H9 (cell line): ENCODE data around the gene RANBP3. TPM values are rescaled to one million over a fixed set of nuclear protein-coding genes. Genes with fewer than 3 reads are reported as not detected.

Source experiments
- DNase-seq: peaks from one replicate; pipeline ENCODE4 v3.0.0-alpha.2; 2017
- H2AFZ ChIP-seq: one replicate; pipeline ENCODE4 v1.6.1; 2013; ENCODE audit warnings: mild to moderate bottlenecking, low read length, control low read depth, moderate library complexity
- H2AK5ac ChIP-seq: 2 replicates; pipeline ENCODE4 v1.6.1; 2013; ENCODE audit warnings: low read length, control low read depth, mixed read lengths; ENCODE audit not compliant: insufficient read length
- H2BK120ac ChIP-seq: one replicate; pipeline ENCODE4 v1.6.1; 2013; ENCODE audit warnings: low read depth, mild to moderate bottlenecking, low read length, control low read depth, inconsistent platforms; ENCODE audit not compliant: poor library complexity, severe bottlenecking
- H2BK12ac ChIP-seq: 2 replicates; pipeline ENCODE4 v1.6.1; 2013; ENCODE audit warnings: low read length, control low read depth, mixed read lengths, low read depth; ENCODE audit not compliant: insufficient read length
- H2BK15ac ChIP-seq: 2 replicates; pipeline ENCODE4 v1.6.1; 2013; ENCODE audit warnings: low read depth, low read length, control low read depth
- H2BK20ac ChIP-seq: one replicate; pipeline ENCODE4 v1.6.1; 2013; ENCODE audit warnings: low read depth, mild to moderate bottlenecking, low read length, control low read depth, inconsistent platforms; ENCODE audit not compliant: poor library complexity, severe bottlenecking
- H2BK5ac ChIP-seq: 2 replicates; pipeline ENCODE4 v1.6.1; 2013; ENCODE audit warnings: low read length, control low read depth, mixed read lengths; ENCODE audit not compliant: insufficient read length
- H3K14ac ChIP-seq: 2 replicates; pipeline ENCODE4 v1.6.1; 2013; ENCODE audit warnings: low read length, control low read depth; ENCODE audit not compliant: insufficient read depth
- H3K18ac ChIP-seq: 2 replicates; pipeline ENCODE4 v1.6.1; 2013; ENCODE audit warnings: low read depth, mild to moderate bottlenecking, mixed read lengths, low read length, control low read depth; ENCODE audit not compliant: insufficient read length
- H3K23ac ChIP-seq: 2 replicates; pipeline ENCODE4 v1.6.1; 2013; ENCODE audit warnings: low read length, control low read depth, mixed read lengths, low read depth; ENCODE audit not compliant: insufficient read length
- H3K23me2 ChIP-seq: 2 replicates; pipeline ENCODE4 v1.6.1; 2013; ENCODE audit warnings: low read depth, mild to moderate bottlenecking, mixed read lengths, low read length, control low read depth; ENCODE audit not compliant: insufficient read length, poor library complexity, severe bottlenecking
- H3K27ac ChIP-seq: 2 replicates; pipeline ENCODE4 v1.5.1; 2013; ENCODE audit warnings: low read length, control low read depth, mixed read lengths, low read depth; ENCODE audit not compliant: insufficient read length
- H3K27me3 ChIP-seq: 2 replicates; pipeline ENCODE4 v1.6.1; 2013; ENCODE audit warnings: low read length, control low read depth, inconsistent platforms; ENCODE audit not compliant: insufficient read depth
- H3K4ac ChIP-seq: 2 replicates; pipeline ENCODE4 v1.6.1; 2013; ENCODE audit warnings: low read depth, mild to moderate bottlenecking, control low read depth, inconsistent platforms, low read length, moderate library complexity
- H3K4me1 ChIP-seq: 2 replicates; pipeline ENCODE4 v1.6.1; 2013; ENCODE audit warnings: low read length, control low read depth, inconsistent platforms; ENCODE audit not compliant: insufficient read depth
- H3K4me2 ChIP-seq: 2 replicates; pipeline ENCODE4 v1.6.1; 2013; ENCODE audit warnings: low read length, control low read depth, mixed read lengths; ENCODE audit not compliant: insufficient read length, insufficient read depth
- H3K56ac ChIP-seq: 2 replicates; pipeline ENCODE4 v1.6.1; 2013; ENCODE audit warnings: low read depth, mild to moderate bottlenecking, mixed read lengths, low read length, control low read depth; ENCODE audit not compliant: insufficient read length
- H3K79me1 ChIP-seq: 2 replicates; pipeline ENCODE4 v1.6.1; 2013; ENCODE audit warnings: low read depth, mild to moderate bottlenecking, moderate library complexity, low read length, control low read depth, inconsistent platforms; ENCODE audit not compliant: insufficient read depth, poor library complexity, severe bottlenecking
- H3K79me2 ChIP-seq: 2 replicates; pipeline ENCODE4 v1.6.1; 2013; ENCODE audit warnings: low read length, control low read depth, inconsistent platforms; ENCODE audit not compliant: insufficient read depth
- H3K9ac ChIP-seq: 2 replicates; pipeline ENCODE4 v1.6.1; 2013; ENCODE audit warnings: low read length, control low read depth, mixed read lengths; ENCODE audit not compliant: insufficient read length; ENCODE audit errors: extremely low read depth
- H3K9me3 ChIP-seq: one replicate; pipeline ENCODE4 v1.6.1; 2013; ENCODE audit warnings: low read depth, low read length, inconsistent platforms; ENCODE audit not compliant: control insufficient read depth
- H3T11ph ChIP-seq: one replicate; pipeline ENCODE4 v1.6.1; 2013; ENCODE audit warnings: mild to moderate bottlenecking, low read length, control low read depth, inconsistent platforms
- H4K20me1 ChIP-seq: one replicate; pipeline ENCODE4 v1.6.1; 2013; ENCODE audit not compliant: control insufficient read depth, insufficient read length, insufficient read depth
- H4K5ac ChIP-seq: 2 replicates; pipeline ENCODE4 v1.6.1; 2013; ENCODE audit warnings: low read depth, mild to moderate bottlenecking, mixed read lengths, low read length, control low read depth; ENCODE audit not compliant: insufficient read length
- H4K8ac ChIP-seq: replicated peaks from 2 replicates; pipeline ENCODE4 v1.6.1; 2013; ENCODE audit warnings: low read length, control low read depth, mixed read lengths, low read depth; ENCODE audit not compliant: insufficient read length
- H4K91ac ChIP-seq: 2 replicates; pipeline ENCODE4 v1.6.1; 2013; ENCODE audit warnings: low read depth, mild to moderate bottlenecking, moderate library complexity, mixed read lengths, low read length, control low read depth; ENCODE audit not compliant: insufficient read length
- H3K27ac Mint-ChIP-seq, 3 experiments: 2 replicates in 2 of 3; 3 replicates in 1 of 3; pipeline ENCODE4 v1.8.0; 2020 to 2021; ENCODE audit warnings: mixed read lengths in 3 of 3, mild to moderate bottlenecking in 1 of 3, moderate library complexity in 1 of 3
- H3K27me3 Mint-ChIP-seq: 2 replicates; pipeline ENCODE4 v1.8.0; 2021; ENCODE audit warnings: low read depth, mild to moderate bottlenecking, moderate library complexity, mixed read lengths
- H3K36me3 Mint-ChIP-seq, 3 experiments: 2 replicates in 2 of 3; 3 replicates in 1 of 3; pipeline ENCODE4 v1.8.0; 2020 to 2021; ENCODE audit warnings: low read depth in 3 of 3, mixed read lengths in 3 of 3; ENCODE audit not compliant: insufficient read depth in 1 of 3
- H3K4me1 Mint-ChIP-seq, 2 experiments: 2 replicates each; pipeline ENCODE4 v1.8.0; 2020; ENCODE audit warnings: mixed read lengths in 2 of 2
- H3K4me3 Mint-ChIP-seq, 2 experiments: 2 replicates in 1 of 2; 3 replicates in 1 of 2; pipeline ENCODE4 v1.8.0; 2020 to 2021; ENCODE audit warnings: mild to moderate bottlenecking in 2 of 2, mixed read lengths in 2 of 2, moderate library complexity in 1 of 2
- H3K9me3 Mint-ChIP-seq, 2 experiments: 2 replicates in 1 of 2; 3 replicates in 1 of 2; pipeline ENCODE4 v1.8.0; 2020; ENCODE audit warnings: mild to moderate bottlenecking in 2 of 2, mixed read lengths in 2 of 2, moderate library complexity in 1 of 2
- WGBS: extraction: QIAGEN DNeasy Blood & Tissue Kit; methylation state at CpG from one replicate; pipeline ENCODE4 v1.1.7; 2013; ENCODE audit warnings: missing lambda C conversion rate, low lambda C conversion rate, mixed read lengths; ENCODE audit not compliant: insufficient read length; ENCODE audit errors: extremely low coverage; 5-methylcytosine and 5-hydroxymethylcytosine counted together
- total RNA-seq: library from RNA; stranded (reverse); gene quantifications from 2 replicates; pipeline ENCODE4 v1.2.1, GENCODE V29; 2021
- TF ChIP-seq, protein P1 (sequence below): fragments of 200-600 bp; sonication (generic); conservative IDR thresholded peaks from 3 replicates; pipeline ENCODE4 v1.8.0; 2021; ENCODE audit warnings: antibody characterized with exemption, mild to moderate bottlenecking

Gene RANBP3
- total RNA-seq, 1 experiment from 2014 or later, result 86.5 TPM

DNA sequence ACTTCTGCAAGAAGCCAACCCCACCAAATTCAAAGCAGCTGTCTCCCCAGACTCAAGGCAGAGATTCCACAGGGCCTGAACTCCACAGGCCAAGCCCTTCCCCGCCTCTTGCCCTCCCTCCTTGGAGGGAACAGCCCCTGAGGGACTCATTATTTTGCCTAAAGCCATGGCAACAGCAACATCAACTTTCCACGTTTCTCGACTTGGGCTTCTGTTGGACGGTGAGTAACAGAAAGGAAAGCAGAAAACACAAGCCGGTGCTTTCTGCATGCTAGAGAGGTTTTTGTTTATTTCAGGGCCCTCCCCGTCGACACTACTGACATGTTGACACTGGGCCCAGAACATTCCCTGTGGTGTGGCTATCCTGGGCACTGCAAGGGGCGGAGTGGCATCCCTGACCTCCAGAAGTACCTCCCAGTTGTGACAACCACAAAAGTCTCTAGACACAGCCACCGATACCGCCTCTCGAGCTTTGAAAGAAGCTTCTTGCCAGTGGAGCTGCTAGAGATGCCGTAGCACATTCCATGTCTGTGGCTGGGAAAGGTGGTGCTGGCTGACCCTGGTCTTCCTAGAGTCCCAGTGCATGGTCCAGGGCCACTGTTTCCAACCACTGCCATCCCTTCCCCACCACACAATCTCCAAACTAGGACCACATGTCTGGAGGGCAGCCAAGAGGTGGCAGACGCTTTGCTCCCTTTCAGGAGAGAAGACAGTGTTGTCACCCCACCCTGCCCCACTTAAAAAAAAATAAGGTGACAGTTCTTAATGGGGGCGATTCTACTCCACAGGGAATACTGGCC is 51.1 kb downstream of the RANBP3 start:
- no peak overlapping the region for H3K4me3 Mint-ChIP-seq
- DNase-seq, result no peak
- no peak overlapping the region for H4K8ac ChIP-seq
- H4K91ac ChIP-seq, result no peak overlapping the region
- no peaks in the 10 kb centered on the region for H3K27me3 Mint-ChIP-seq
- TF ChIP-seq, protein P1, sequence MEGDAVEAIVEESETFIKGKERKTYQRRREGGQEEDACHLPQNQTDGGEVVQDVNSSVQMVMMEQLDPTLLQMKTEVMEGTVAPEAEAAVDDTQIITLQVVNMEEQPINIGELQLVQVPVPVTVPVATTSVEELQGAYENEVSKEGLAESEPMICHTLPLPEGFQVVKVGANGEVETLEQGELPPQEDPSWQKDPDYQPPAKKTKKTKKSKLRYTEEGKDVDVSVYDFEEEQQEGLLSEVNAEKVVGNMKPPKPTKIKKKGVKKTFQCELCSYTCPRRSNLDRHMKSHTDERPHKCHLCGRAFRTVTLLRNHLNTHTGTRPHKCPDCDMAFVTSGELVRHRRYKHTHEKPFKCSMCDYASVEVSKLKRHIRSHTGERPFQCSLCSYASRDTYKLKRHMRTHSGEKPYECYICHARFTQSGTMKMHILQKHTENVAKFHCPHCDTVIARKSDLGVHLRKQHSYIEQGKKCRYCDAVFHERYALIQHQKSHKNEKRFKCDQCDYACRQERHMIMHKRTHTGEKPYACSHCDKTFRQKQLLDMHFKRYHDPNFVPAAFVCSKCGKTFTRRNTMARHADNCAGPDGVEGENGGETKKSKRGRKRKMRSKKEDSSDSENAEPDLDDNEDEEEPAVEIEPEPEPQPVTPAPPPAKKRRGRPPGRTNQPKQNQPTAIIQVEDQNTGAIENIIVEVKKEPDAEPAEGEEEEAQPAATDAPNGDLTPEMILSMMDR, result no peak
- H3K4me1 Mint-ChIP-seq, result no peaks in the 10 kb centered on the region
- H2BK12ac ChIP-seq, result no peak overlapping the region
- no peak overlapping the region for H3T11ph ChIP-seq
- no peak overlapping the region for H2BK15ac ChIP-seq
- no peak overlapping the region for H3K23ac ChIP-seq
- no peak overlapping the region for H2AFZ ChIP-seq
- H3K79me1 ChIP-seq, result no peaks in the 10 kb centered on the region
- H3K27me3 ChIP-seq, result no peaks in the 10 kb centered on the region
- no peaks in the 10 kb centered on the region for H3K9me3 ChIP-seq
- no peak overlapping the region for H3K9ac ChIP-seq
- no peak overlapping the region for H3K56ac ChIP-seq
- H3K4me1 ChIP-seq, result no peaks in the 10 kb centered on the region
- no peak overlapping the region for H3K4me2 ChIP-seq
- H3K27ac ChIP-seq, result no peak overlapping the region
- no peaks in the 10 kb centered on the region for H3K79me2 ChIP-seq
- H4K20me1 ChIP-seq, result no peaks in the 10 kb centered on the region
- no peaks in the 10 kb centered on the region for H3K9me3 Mint-ChIP-seq
- H3K4ac ChIP-seq, result no peak overlapping the region
- H3K18ac ChIP-seq, result no peak overlapping the region
- no peaks in the 10 kb centered on the region for H3K23me2 ChIP-seq
- H4K5ac ChIP-seq, result no peak overlapping the region
- H3K14ac ChIP-seq, result no peak overlapping the region
- H2AK5ac ChIP-seq, result no peak overlapping the region
- H2BK120ac ChIP-seq, result no peak overlapping the region
- H3K27ac Mint-ChIP-seq, result no peak overlapping the region; a peak in 1 of 7 replicates
- H2BK20ac ChIP-seq, result no peak overlapping the region
- no CpG with 5 or more reads among the region's 14 CpGs for WGBS
- no peak overlapping the region for H2BK5ac ChIP-seq
- peaks cover 39 to 90% (median 88%) of the 10 kb centered on the region in 3 experiments for H3K36me3 Mint-ChIP-seq
